ENCODE data around the gene EXOC4.

- TF ChIP-seq CTCF (IDR thresholded peaks at IDR 0.05): no peak
- TF ChIP-seq POLR2AphosphoS5 (IDR thresholded peaks at IDR 0.05): no peak
- no peak for TF ChIP-seq POLR2A (IDR thresholded peaks at IDR 0.05; ENCODE audit: low read depth)
- no peak for TF ChIP-seq EP300 (IDR thresholded peaks at IDR 0.05)
Measured at GRCh38 chr7:133593561-133593960, 340.7 kb downstream of the EXOC4 start.
